Stimulated activated CD4-positive, alpha-beta T cell treated with anti-CD3 and anti-CD28 coated beads, Interleukin-2, amount 100 ng/mL, for 48 hours (primary cell): ENCODE results near the gene CTSD.

Experiments used
- DNase-seq, 2 donors: peaks; one replicate each; pipeline ENCODE4 v3.0.0-alpha.2; 2020

Gene CTSD

DNA sequence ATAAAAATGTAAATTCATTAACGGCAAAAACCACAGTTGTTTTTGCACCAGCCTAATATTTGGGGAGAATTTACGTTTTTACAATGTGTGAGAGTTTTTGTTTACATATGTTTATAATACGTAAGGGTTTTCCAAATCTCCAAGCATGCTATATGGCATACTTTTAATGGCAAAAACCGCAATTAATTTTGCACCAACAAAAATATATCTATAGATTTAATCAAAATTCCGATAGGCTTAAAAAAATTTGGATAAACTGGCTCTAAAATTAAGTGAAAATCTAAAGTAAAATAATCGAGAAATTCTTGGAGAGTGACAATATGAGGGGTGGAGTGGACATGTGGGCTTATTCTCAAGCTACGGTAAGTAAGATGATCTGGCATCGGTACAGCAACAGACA, 43.9 kb downstream of the CTSD start:
- no peak for DNase-seq

DNA sequence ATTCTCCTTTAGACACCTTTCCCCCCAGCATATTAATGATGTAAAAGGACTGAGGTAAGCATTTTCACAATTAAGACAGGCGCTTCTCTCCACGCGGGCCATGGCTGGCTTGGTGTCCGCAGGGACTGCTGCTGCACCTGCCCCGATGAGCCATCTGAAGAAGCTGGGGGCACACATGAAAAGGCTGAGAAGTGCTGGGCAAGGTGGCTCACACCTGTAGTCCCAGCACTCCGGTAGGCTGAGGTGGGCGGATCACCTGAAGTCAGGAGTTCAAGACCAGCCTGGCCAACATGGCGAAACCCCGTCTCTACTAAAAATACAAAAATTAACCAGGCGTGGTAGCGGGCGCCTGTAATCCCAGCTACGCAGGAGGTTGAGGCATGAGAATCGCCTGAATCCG, 45.4 kb downstream of the CTSD start:
- no peak for DNase-seq

DNA sequence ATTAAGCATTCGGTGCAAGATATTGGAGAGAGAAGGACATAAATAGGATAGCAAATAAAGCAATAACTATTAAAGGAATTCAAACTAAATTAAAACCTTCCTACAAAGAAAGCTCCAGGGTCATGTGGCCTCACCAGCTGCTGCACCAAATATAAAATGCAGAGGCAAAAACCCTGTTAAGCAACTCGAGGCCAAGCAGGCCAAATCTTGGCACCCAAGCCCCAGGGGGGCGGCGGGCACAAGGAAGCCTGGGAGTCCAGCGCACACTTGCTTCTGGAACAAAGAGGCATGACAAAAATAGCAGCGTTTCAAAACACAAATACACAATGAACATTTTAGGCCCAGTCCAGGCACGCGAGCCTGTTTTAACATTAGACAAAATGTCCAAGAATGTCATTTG, 46.0 kb downstream of the CTSD start:
- no peak for DNase-seq

DNA sequence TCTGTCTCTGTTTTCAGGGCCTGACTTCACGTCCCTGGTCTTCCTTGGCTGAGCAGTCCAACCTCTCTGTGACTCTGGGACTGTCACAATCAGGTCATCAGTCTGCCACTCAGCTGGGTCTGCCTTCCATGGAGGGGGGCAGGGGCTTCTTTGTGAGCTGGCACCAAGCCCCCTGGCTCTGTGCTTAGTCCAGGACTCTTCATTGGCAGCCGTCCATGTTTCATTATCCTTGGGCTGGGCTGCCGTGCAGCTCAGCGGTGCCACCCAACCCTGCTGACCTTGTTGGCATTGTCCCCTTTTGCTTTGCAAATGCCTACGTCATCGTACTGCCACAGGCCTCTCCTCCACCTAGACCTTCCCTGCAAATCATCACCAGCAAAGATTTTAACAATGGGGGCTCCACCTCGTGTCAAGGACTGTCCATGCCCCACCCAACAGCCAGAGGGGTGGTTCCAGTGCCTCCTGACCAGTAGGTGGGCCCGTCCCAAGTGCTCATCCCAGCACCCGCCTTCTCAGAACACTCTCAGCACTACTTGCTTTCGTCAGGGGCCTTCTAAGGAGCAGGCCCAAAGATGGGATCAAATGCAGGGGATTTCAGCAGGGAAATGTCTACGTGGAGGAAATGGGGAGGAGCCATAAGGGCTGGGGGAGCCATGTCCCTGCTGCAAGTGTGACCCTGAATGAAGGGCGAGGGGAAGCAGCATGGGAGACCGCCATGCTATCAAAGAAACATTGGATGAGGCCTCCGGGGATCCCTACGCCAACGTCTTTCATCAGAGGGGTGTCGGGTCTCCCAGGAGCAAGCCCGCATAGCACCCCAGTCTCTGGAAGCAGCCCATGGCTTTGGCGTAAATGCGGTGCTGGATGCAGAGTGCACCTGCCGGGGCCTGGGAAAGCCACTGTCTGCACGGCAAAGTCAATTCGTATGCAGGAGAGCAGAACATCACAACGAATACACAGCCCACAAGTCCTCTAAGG, 48.5 kb downstream of the CTSD start:
- no peak for DNase-seq

DNA sequence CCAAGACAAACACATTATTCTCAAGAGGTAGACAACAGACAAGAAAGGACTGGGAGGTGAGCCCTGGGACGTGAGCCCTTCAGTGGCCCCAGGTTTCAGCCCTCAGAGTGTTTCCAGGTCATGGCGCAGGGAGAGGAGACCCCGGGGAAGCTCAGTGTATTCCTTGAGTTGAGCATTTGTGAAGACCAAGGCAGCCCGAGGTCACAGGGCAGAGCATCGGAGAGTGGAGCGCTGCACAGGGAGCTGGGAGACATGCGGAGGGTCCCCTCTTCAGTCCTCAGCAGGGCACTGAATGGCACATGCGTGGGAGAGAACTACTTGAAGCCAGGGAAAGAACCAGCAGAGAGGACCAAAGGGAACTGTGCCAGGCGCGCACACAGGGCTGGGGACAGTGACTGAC, 55.0 kb downstream of the CTSD start:
- DNase-seq = no peak

DNA sequence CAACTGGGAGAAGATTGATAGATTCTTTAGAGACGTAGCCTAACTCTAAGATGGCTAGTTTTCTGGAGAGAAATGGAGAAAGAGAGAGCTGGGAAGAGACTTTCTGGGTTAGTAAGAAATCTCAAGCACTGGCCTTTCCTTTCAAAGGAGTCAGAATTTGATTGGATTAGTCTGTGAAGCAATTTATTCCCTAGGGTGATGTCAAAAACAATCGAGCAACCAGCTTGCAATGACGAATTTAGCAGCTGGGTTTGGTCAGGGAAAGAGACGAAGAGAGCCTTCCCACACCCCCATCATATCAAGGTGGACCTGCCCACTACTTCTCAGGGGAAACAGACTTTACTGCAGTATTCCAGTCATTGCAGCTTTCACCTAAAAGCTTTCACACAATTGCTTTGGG, 56.0 kb downstream of the CTSD start:
- DNase-seq = no peak

DNA sequence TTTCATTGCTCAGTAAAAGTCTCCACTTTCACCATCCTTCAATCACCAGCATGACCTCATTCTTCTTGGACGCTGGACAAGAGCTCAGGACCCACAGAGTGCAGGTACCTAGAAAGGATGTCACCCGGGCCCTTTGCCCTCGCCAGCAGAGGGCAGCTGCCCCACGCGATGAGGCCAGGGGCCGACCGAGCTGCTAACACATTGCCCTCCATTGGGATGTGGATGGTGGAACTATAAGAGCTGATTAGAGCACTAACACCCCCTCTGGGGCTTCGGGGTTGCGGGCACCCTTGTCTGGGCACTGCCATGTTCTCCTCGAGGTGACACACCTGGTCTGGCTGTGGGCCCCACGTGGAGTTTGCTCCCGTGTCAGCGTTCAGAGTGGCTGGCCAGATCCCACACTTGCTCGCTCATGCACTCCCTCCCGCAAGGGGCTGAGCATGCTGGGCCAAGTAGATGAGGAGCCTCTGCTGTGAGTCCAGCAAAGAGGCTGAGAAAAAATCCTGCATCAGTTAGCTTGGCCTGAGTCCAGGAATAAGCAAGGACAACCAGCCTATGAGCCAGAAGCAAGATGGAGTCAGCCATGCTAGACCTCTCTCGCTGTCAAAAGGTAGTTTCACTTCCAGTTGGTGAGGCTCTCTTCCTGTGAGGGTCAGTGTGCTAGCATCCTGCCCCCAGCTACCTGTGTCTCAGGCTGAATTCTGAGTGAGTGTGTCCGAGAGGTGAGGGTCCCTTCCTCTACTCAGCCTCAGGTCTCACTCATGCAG, 56.9 kb downstream of the CTSD start:
- DNase-seq = no peak

DNA sequence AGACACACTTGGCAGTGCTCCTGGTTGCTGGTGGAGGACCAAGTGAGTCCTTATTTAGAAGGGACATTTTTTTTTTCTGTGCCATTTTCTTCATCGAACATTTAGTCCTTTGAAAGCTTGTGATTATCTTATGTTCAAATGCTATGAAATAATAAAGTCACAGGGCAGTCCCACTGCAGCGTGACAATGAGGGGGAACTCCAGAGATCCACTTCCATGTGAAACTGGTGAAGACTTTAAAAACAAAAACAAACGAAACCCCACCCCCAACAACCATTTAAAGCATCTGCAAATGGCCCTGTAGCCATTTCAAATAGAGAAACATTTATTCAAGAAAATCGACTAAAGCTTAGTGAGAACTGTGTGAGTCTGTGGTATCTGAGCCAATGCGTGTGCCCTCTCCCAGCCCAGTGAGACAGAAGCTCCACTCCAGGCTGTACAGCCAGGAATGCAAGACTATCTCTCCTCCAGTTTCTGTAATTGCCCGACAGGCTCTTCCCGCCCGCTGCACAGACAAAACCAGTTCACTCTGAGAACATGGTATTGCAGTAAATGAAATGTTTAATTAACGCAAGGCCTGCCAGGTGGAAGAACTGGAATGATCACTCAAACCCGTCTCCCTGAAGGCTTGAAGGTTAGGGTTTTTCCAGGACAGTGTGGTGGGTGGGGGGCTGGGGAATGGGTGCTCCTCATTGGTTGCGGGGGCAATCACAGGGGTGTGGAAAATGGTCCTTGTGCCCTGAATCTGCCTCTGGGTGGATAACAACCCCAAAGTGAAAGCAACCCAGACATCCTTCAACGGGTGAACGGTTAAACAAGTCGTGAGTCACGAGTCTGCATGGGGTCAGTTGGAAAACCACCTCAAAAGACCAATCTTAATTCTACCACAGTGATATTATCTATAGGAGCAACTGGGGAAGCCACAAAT, 58.3 kb downstream of the CTSD start:
- no peak for DNase-seq

DNA sequence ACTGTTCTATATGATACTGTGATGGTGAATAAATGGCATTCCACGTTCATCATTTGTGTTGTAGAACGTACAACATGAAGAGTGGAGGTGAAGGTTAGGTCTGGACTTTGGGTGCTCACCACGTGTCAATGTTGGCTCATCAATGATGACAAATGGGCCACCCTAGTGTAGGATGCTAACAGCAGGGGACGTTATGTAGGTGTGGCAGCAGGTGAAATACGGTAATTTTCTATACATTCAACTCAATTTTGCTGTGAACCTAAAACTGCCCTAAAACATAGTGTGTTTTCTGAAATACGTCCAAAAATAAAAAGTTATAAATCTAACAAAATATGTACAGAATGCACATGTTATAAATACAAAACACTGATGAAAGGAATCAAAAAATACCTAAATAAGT, 60.6 kb downstream of the CTSD start:
- no peak for DNase-seq
